PC-9 (cell line): ENCODE measurements around the gene ARID3B. TPM values are rescaled to one million over a fixed set of nuclear protein-coding genes. Genes with fewer than 3 reads are reported as not detected.

ENCODE experiments used
- BruUV-seq: library from RNA; stranded (reverse); fragments of 400-500 nt; replicated peaks from 2 replicates; lab custom pipeline; 2021; lab: Mats Ljungman, UMichigan
- CTCF ChIA-PET: fragments of 300-600 bp; sonication (Branson Sonifier 250); formaldehyde crosslinking; loops from one replicate; lab custom pipeline; 2022; ENCODE audit warnings: antibody characterized with exemption; lab: Charles Lee
- POLR2A ChIA-PET: fragments of 300-600 bp; sonication (Branson Sonifier 250); formaldehyde crosslinking; loops from one replicate; lab custom pipeline; 2022; ENCODE audit warnings: antibody characterized with exemption; ENCODE audit not compliant: unreplicated experiment; lab: Charles Lee
- DNase-seq, 2 experiments: peaks; one replicate each; pipeline versions ENCODE4 v3.0.0 to v3.0.0-alpha.2; 2015 to 2022; ENCODE audit warnings: mixed read lengths in 1 of 2
- H2AFZ ChIP-seq: fragments of 200-600 bp; sonication (generic); 2 replicates; pipeline ENCODE4 v1.8.1; 2017; ENCODE audit warnings: antibody characterized with exemption
- H3F3A ChIP-seq: fragments of 200-600 bp; sonication (generic); 2 replicates; pipeline ENCODE4 v1.8.1; 2017; ENCODE audit warnings: antibody characterized with exemption, mild to moderate bottlenecking, low read depth; ENCODE audit not compliant: insufficient read depth
- H3K27ac ChIP-seq: fragments of 200-600 bp; sonication (generic); 2 replicates; pipeline ENCODE4 v1.6.1; 2016; ENCODE audit warnings: mixed run types
- H3K27me3 ChIP-seq: fragments of 200-600 bp; sonication (generic); 2 replicates; pipeline ENCODE4 v1.6.1; 2016; ENCODE audit warnings: low read depth, mixed run types; ENCODE audit not compliant: insufficient read depth
- H3K36me3 ChIP-seq: fragments of 200-600 bp; sonication (generic); 2 replicates; pipeline ENCODE4 v1.6.1; 2016; ENCODE audit warnings: low read depth, mixed run types
- H3K4me1 ChIP-seq: fragments of 200-600 bp; sonication (generic); replicated peaks from 2 replicates; pipeline ENCODE4 v1.6.1; 2016; ENCODE audit warnings: mixed run types; ENCODE audit not compliant: insufficient read depth
- H3K4me2 ChIP-seq: fragments of 200-600 bp; sonication (generic); 2 replicates; pipeline ENCODE4 v1.6.1; 2017; ENCODE audit warnings: mixed run types
- H3K4me3 ChIP-seq: fragments of 200-600 bp; sonication (generic); 2 replicates; pipeline ENCODE4 v1.6.1; 2016; ENCODE audit warnings: mixed run types
- H3K79me2 ChIP-seq: fragments of 200-600 bp; sonication (generic); 2 replicates; pipeline ENCODE4 v1.6.1; 2017; ENCODE audit warnings: low read depth, mixed run types
- H3K9me2 ChIP-seq: fragments of 200-600 bp; sonication (generic); 2 replicates; pipeline ENCODE4 v1.8.1; 2017; ENCODE audit warnings: mild to moderate bottlenecking; ENCODE audit not compliant: insufficient read depth
- H3K9me3 ChIP-seq: fragments of 200-600 bp; sonication (generic); 2 replicates; pipeline ENCODE4 v1.8.1; 2016; ENCODE audit warnings: low read depth; ENCODE audit not compliant: insufficient read depth
- H4K20me1 ChIP-seq: fragments of 200-600 bp; sonication (generic); 2 replicates; pipeline ENCODE4 v1.8.1; 2017; ENCODE audit not compliant: insufficient read depth
- CTCF ChIP-seq: fragments of 200-600 bp; sonication (generic); conservative IDR thresholded peaks from 2 replicates; pipeline ENCODE4 v1.6.1; 2017; ENCODE audit warnings: mixed run types, antibody characterized with exemption, mild to moderate bottlenecking, moderate library complexity
- EZH2 ChIP-seq: fragments of 200-600 bp; sonication (generic); IDR thresholded peaks from 2 replicates; pipeline ENCODE4 v1.8.0; 2017; ENCODE audit warnings: antibody characterized with exemption, low read depth
- intact Hi-C: fragments of 100-400 bp; cut with micrococcal nuclease; formaldehyde crosslinking; loops from one replicate; pipeline ENCODE4 v1.10.0; 2022; ENCODE audit not compliant: unreplicated experiment
- total RNA-seq: library from RNA; stranded (reverse); gene quantifications from 2 replicates; pipeline ENCODE4 v1.2.3, GENCODE V29; 2021

The ARID3B gene
- total RNA-seq, 1 experiment from 2014 or later = 9.6 TPM

- Histone ChIP-seq H3K4me3 (no peak overlapping the region), H3K36me3 (no peaks in the 10 kb centered on the region), H4K20me1 (no peaks in the 10 kb centered on the region), H3K27me3 (no peaks in the 10 kb centered on the region), H3K9me3 (no peaks in the 10 kb centered on the region), H3K79me2 (no peaks in the 10 kb centered on the region), H3K9me2 (no peaks in the 10 kb centered on the region), H2AFZ (no peak overlapping the region), H3F3A (peaks cover 5% of the 10 kb centered on the region; the same call in 1 of the 2 replicates), H3K27ac (no peak overlapping the region), H3K4me2 (no peak overlapping the region), H3K4me1 (peaks cover 14% of the 10 kb centered on the region)
- CTCF ChIA-PET = no interaction called here
- intact Hi-C loops = loop anchor here (5.0 kb wide), 1 partner anchor 44 kb away; the partner anchor contains the start of gene ARID3B
- POLR2A ChIA-PET = no interaction called here
- no TSS peak for BruUV-seq
- TF ChIP-seq EZH2 (no peak), CTCF (no peak)
- DNase-seq = no peak
These were observed 44.8 kb downstream of the ARID3B start for GRCh38 chr15:74585857-74586256.

GRCh38 chr15:74589826-74590225 is 48.8 kb downstream of the ARID3B start:
- H3K4me2 ChIP-seq = no peak overlapping the region
- ChIA-PET CTCF (no interaction called here), POLR2A (interaction anchor here (0.6 kb wide), 1 partner anchor 164 kb away, joined by 4 read pairs; no protein-coding TSS in a partner anchor)

GRCh38 chr15:74592222-74592621 is 51.2 kb downstream of the ARID3B start:
- Histone ChIP-seq H2AFZ (no peak overlapping the region), H3K4me1 (peaks cover 14% of the 10 kb centered on the region), H3K9me3 (no peaks in the 10 kb centered on the region), H3K9me2 (no peaks in the 10 kb centered on the region), H3K27me3 (no peaks in the 10 kb centered on the region), H3K4me2 (no peak overlapping the region), H3K79me2 (no peaks in the 10 kb centered on the region), H3K36me3 (no peaks in the 10 kb centered on the region), H3K4me3 (no peak overlapping the region), H3K27ac (no peak overlapping the region), H4K20me1 (no peaks in the 10 kb centered on the region), H3F3A (peaks cover 5% of the 10 kb centered on the region; the same call in 1 of the 2 replicates)
- no peak for TF ChIP-seq CTCF
- no peak for TF ChIP-seq EZH2
- no TSS peak for BruUV-seq
- DNase-seq = no peak
- ChIA-PET CTCF (no interaction called here), POLR2A (no interaction called here)
- intact Hi-C loops = no loop called here

More at GRCh38 chr15:74589826-74590225, 48.8 kb downstream of the ARID3B start:
- Histone ChIP-seq H4K20me1 (no peaks in the 10 kb centered on the region), H3K9me3 (no peaks in the 10 kb centered on the region), H3K9me2 (no peaks in the 10 kb centered on the region), H3K4me3 (no peak overlapping the region), H2AFZ (no peak overlapping the region), H3K36me3 (no peaks in the 10 kb centered on the region), H3K4me1 (peaks cover 14% of the 10 kb centered on the region), H3K27me3 (no peaks in the 10 kb centered on the region), H3K27ac (no peak overlapping the region), H3F3A (peaks cover 5% of the 10 kb centered on the region; the same call in 1 of the 2 replicates), H3K79me2 (no peaks in the 10 kb centered on the region)
- intact Hi-C loops = loop anchor here (5.0 kb wide), 1 partner anchor 48 kb away; the partner anchor contains the start of gene ARID3B
- BruUV-seq = no TSS peak
- no peak for DNase-seq
- no peak for TF ChIP-seq CTCF
- no peak for TF ChIP-seq EZH2
